T-helper 2 cell treated with Interferon-gamma antibody and Interleukin-4, amounts not matched to agents 100 ng/mL and 5 ng/mL, for 36 hours (primary cell): ENCODE data around the gene SIK3. TPM values are rescaled to one million over a fixed set of nuclear protein-coding genes. Genes with fewer than 3 reads are reported as not detected.

Source experiments
- intact Hi-C: fragments of 100-400 bp; cut with micrococcal nuclease; formaldehyde crosslinking; loops from one replicate; pipeline ENCODE4 v1.15.1; 2023
- total RNA-seq: library from RNA; stranded (reverse); gene quantifications from 2 replicates; pipeline ENCODE4 v1.2.3, GENCODE V29; 2022

Gene SIK3
- total RNA-seq, 1 donor from 2014 or later = 27.1 TPM

GRCh38 chr11:116976941-116977570 is 121.2 kb downstream of the SIK3 start:
- intact Hi-C loops = no loop called here

GRCh38 chr11:116975661-116976060 is 122.6 kb downstream of the SIK3 start:
- intact Hi-C loops = no loop called here

- intact Hi-C loops = no loop called here
Measured at GRCh38 chr11:116973270-116973669, 125.0 kb downstream of the SIK3 start.

GRCh38 chr11:116972691-116973090 is 125.5 kb downstream of the SIK3 start:
- intact Hi-C loops = no loop called here

- intact Hi-C loops = no loop called here
Measured at GRCh38 chr11:116970485-116971292, 127.5 kb downstream of the SIK3 start.

GRCh38 chr11:116969694-116970093 is 128.5 kb downstream of the SIK3 start:
- intact Hi-C loops = no loop called here

GRCh38 chr11:116964269-116964668 is 134.0 kb downstream of the SIK3 start:
- intact Hi-C loops = no loop called here

GRCh38 chr11:116963813-116964212 is 134.4 kb downstream of the SIK3 start:
- intact Hi-C loops = no loop called here

GRCh38 chr11:116962108-116962507 is 136.1 kb downstream of the SIK3 start:
- intact Hi-C loops = no loop called here

- intact Hi-C loops = no loop called here
Measured at GRCh38 chr11:116960930-116961329, 137.3 kb downstream of the SIK3 start.

- intact Hi-C loops = no loop called here
Measured at GRCh38 chr11:116958246-116958645, 140.0 kb downstream of the SIK3 start.

- intact Hi-C loops = no loop called here
Measured at GRCh38 chr11:116955949-116956348, 142.3 kb downstream of the SIK3 start.

GRCh38 chr11:116955548-116955947 is 142.7 kb downstream of the SIK3 start:
- intact Hi-C loops = no loop called here

GRCh38 chr11:116953530-116954285 is 144.5 kb downstream of the SIK3 start:
- intact Hi-C loops = no loop called here

GRCh38 chr11:116951762-116952161 is 146.5 kb downstream of the SIK3 start:
- intact Hi-C loops = no loop called here

- intact Hi-C loops = no loop called here
Measured at GRCh38 chr11:116950210-116950609, 148.0 kb downstream of the SIK3 start.

GRCh38 chr11:116948391-116948790 is 149.8 kb downstream of the SIK3 start:
- intact Hi-C loops = no loop called here

GRCh38 chr11:116946414-116946813 is 151.8 kb downstream of the SIK3 start:
- intact Hi-C loops = no loop called here

- intact Hi-C loops = no loop called here
Measured at GRCh38 chr11:116939499-116939898, 158.7 kb downstream of the SIK3 start.

GRCh38 chr11:116938471-116939070 is 159.7 kb downstream of the SIK3 start:
- intact Hi-C loops = no loop called here

- intact Hi-C loops = no loop called here
Measured at GRCh38 chr11:116936754-116937446, 161.3 kb downstream of the SIK3 start.
